ENCODE data around the gene MCF2L. TPM values are rescaled to one million over a fixed set of nuclear protein-coding genes. Genes with fewer than 3 reads are reported as not detected.

MCF2L gene
- total RNA-seq, 3 donors from 2014 or later: 33.4 to 77.3 (median 38.6) TPM

GRCh38 chr13:112958127-112958989 is 10.7 kb upstream of the MCF2L start:
- peak overlapping the region; percentile 36 to 72 for H3K27ac ChIP-seq
- intact Hi-C loops (cut with DNase I; ENCODE audit: low total_unique reads): no loop called here
- no peaks in the 10 kb centered on the region for H3K4me1 ChIP-seq
- H3K36me3 ChIP-seq: no peaks in the 10 kb centered on the region
- TF ChIP-seq POLR2AphosphoS5 (IDR thresholded peaks at IDR 0.05): peak in 1 of 3 donors; percentile 24
- no peak for TF ChIP-seq POLR2A (IDR thresholded peaks at IDR 0.05)
- no peak for TF ChIP-seq CTCF (IDR thresholded peaks at IDR 0.05)
- H3K4me3 ChIP-seq: no peak overlapping the region
- no peaks in the 10 kb centered on the region for H3K9me3 ChIP-seq
- no peaks in the 10 kb centered on the region for H3K27me3 ChIP-seq
- no peak for DNase-seq (ENCODE audit: low spot score in 2 of 2)

- TF ChIP-seq CTCF (IDR thresholded peaks at IDR 0.05) (no peak), POLR2AphosphoS5 (IDR thresholded peaks at IDR 0.05) (peak in 2 of 3 donors; percentile 29 to 57), POLR2A (IDR thresholded peaks at IDR 0.05) (no peak)
- H3K36me3 ChIP-seq: no peaks in the 10 kb centered on the region
- H3K4me3 ChIP-seq: no peak overlapping the region
- H3K4me1 ChIP-seq: no peaks in the 10 kb centered on the region
- peak overlapping the region; percentile 36 to 75 for H3K27ac ChIP-seq
- intact Hi-C loops (cut with DNase I; ENCODE audit: low total_unique reads): no loop called here
- H3K9me3 ChIP-seq: no peaks in the 10 kb centered on the region
- DNase-seq (ENCODE audit: low spot score in 2 of 2): peak in 1 of 2 donors; percentile 35
- no peaks in the 10 kb centered on the region for H3K27me3 ChIP-seq
These were observed 9.8 kb upstream of the MCF2L start for GRCh38 chr13:112959206-112959605.

GRCh38 chr13:112959701-112960542 is 9.1 kb upstream of the MCF2L start:
- no peaks in the 10 kb centered on the region for H3K36me3 ChIP-seq
- no peak for DNase-seq (ENCODE audit: low spot score in 2 of 2)
- no peaks in the 10 kb centered on the region for H3K4me1 ChIP-seq
- TF ChIP-seq CTCF (IDR thresholded peaks at IDR 0.05) (no peak), POLR2AphosphoS5 (IDR thresholded peaks at IDR 0.05) (no peak), POLR2A (IDR thresholded peaks at IDR 0.05) (no peak)
- H3K27ac ChIP-seq: peak overlapping the region; percentile 36 to 75
- no peak overlapping the region for H3K4me3 ChIP-seq
- H3K27me3 ChIP-seq: no peaks in the 10 kb centered on the region
- H3K9me3 ChIP-seq: no peaks in the 10 kb centered on the region
- intact Hi-C loops (cut with DNase I; ENCODE audit: low total_unique reads): no loop called here

- Histone ChIP-seq H3K27me3 (no peaks in the 10 kb centered on the region), H3K4me1 (no peaks in the 10 kb centered on the region), H3K4me3 (no peak overlapping the region), H3K36me3 (no peaks in the 10 kb centered on the region), H3K27ac (peak overlapping the region in 1 of 2 donors; percentile 75), H3K9me3 (no peaks in the 10 kb centered on the region)
- intact Hi-C loops (cut with DNase I; ENCODE audit: low total_unique reads): no loop called here
- TF ChIP-seq POLR2A (IDR thresholded peaks at IDR 0.05) (no peak), CTCF (IDR thresholded peaks at IDR 0.05) (no peak), POLR2AphosphoS5 (IDR thresholded peaks at IDR 0.05) (no peak)
- no peak for DNase-seq (ENCODE audit: low spot score in 2 of 2)
These were observed 8.3 kb upstream of the MCF2L start for GRCh38 chr13:112960706-112961105.

All from breast epithelium (tissue), 4 donors.